Cardiac septum (tissue), 1 donor: ENCODE data around the gene ANKRD10. TPM values are rescaled to one million over a fixed set of nuclear protein-coding genes. Genes with fewer than 3 reads are reported as not detected.
"Not testable (repeated sequence)": the region's sequence is repeated elsewhere in the genome, so short reads cannot be mapped to it uniquely, and the experiment has no call there.

Source experiments
- DNase-seq: peaks from one replicate; pipeline ENCODE4 v3.0.0-alpha.2; 2020; ENCODE audit warnings: low spot score
- intact Hi-C: fragments of 100-400 bp; cut with DNase I; formaldehyde crosslinking; loops from one replicate; pipeline ENCODE4 v1.14.0; 2022
- total RNA-seq: library from RNA; stranded (reverse); fragmentation: NEBNext Ultra II Directional; extraction: Animal tissue kit (Norgen Biotek cat#: 25700); gene quantifications from one replicate; pipeline ENCODE4 v1.2.1, GENCODE V29; 2021
- donor health status: DM: no; HTN: no; CAD: no.

Gene ANKRD10
- total RNA-seq, 1 donor from 2014 or later: 84.4 TPM

DNA sequence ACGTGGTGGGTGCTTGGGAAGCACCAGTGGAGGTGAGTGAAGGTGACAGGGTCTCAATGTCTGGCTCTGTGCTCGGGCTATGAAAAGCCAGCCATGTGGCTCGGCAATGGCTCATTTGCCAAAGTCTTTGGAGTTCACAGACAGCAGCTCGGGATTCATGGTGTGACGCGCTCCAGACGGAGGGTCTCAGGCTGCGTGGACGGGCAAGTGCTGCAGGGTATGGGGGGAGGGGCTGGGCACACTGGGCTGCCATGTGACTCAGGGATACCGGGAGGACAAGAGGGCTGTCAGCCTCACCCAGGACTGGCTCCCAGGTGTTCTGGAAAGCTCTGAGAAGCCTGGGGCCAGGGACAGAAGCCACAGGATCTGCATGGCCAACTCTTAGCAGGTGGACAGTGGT lies 32.5 kb upstream of the ANKRD10 start:
- intact Hi-C loops, DNase-seq: not testable (repeated sequence)

- intact Hi-C loops: no loop called here
Measured at GRCh38 chr13:110945928-110946570, 31.2 kb upstream of the ANKRD10 start.

DNA sequence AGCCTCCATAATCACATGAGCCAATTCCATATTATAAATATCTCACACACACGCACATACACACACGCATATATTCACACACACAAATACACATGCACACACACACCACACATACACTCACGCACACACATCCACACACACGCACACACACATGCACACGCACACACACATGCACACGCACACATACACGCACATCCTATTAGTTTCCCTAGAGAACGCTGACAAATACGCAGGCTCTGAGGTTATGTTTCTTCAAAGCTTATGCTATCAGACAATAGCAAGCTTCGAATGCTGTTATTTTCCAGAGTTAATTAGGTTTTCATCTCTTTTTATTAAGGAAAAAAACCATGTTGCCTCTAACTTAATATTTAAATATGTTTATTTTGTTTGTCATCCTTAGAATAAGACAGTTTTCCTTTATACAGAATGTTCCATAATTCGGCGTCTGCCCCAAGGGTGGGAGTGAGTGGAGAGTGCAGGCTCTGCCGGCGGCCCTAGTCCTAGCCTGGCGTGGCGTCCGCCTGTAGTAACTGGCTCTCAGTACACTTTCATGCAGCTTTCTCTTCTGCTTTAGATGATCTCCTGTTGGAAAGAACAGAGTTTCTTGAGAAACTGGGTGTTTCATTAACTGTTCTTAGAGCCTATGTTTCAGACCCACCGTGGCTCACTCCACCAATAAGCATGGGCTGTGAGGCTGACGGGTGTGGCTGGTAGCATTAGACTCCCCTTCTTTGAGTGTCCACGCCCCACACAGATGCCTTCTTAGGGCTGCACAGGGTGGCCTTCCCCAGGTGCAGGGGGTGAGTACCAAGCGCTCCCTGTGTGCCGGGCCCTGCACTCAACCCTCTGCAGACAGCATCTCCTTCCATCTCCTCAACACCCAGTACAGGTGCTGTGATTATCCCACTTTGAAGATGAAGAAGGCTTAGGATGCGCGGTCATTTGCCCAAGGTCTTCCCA lies 30.4 kb upstream of the ANKRD10 start:
- intact Hi-C loops: loop anchor here (5.0 kb wide), 1 partner anchor 102 kb away; no protein-coding TSS in a partner anchor
- peak; percentile 70 for DNase-seq

More at GRCh38 chr13:110945928-110946570, 31.2 kb upstream of the ANKRD10 start:
- DNase-seq: no peak

DNA sequence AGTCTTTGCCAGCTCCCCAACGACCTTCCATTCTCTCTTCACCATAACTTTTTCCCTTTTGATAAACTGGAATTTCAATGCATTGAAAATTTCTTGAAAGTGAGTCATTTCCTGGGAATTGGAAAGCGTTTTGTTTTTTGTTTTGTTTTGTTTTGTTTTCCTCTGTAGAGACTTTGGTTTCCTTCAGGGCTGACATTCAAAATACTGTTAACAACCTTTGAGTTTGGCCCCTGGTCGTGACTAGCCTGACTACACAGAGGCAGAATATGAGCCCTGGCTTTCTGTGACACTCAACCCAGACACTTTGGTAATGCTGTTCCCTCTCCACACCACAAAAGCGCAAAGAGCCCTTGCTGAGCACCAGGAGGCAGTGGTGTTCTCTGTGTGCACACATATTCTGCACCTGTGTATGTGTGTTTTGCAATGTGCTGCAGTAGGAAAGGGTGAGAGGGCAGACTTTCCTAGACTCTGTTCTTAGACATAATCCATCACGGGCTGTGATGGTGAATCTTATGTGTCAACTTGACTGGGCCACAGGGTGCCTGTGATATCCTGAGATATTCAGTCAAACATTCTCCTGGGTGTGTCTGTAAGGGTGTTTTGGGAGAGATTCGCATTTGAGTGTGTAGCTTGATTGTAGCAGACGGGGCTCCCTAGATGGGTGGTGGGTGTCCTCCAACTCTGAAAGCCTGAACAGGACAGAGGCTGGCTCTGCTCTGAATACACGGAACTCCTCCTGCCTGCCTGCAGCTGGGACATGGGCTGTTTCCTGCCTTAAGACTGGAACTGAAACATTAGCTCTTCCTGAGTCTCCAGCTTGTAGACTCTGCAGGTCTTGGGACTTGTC lies 29.5 kb upstream of the ANKRD10 start:
- intact Hi-C loops: loop anchor here (5.0 kb wide), 1 partner anchor 103 kb away; no protein-coding TSS in a partner anchor
- peak; percentile 70 for DNase-seq

- intact Hi-C loops: loop anchor here (5.0 kb wide), 1 partner anchor 105 kb away; no protein-coding TSS in a partner anchor
- DNase-seq: no peak
Measured at GRCh38 chr13:110942248-110942981, 27.5 kb upstream of the ANKRD10 start.

GRCh38 chr13:110938662-110939421 lies 24.0 kb upstream of the ANKRD10 start:
- intact Hi-C loops: no loop called here
- no peak for DNase-seq

DNA sequence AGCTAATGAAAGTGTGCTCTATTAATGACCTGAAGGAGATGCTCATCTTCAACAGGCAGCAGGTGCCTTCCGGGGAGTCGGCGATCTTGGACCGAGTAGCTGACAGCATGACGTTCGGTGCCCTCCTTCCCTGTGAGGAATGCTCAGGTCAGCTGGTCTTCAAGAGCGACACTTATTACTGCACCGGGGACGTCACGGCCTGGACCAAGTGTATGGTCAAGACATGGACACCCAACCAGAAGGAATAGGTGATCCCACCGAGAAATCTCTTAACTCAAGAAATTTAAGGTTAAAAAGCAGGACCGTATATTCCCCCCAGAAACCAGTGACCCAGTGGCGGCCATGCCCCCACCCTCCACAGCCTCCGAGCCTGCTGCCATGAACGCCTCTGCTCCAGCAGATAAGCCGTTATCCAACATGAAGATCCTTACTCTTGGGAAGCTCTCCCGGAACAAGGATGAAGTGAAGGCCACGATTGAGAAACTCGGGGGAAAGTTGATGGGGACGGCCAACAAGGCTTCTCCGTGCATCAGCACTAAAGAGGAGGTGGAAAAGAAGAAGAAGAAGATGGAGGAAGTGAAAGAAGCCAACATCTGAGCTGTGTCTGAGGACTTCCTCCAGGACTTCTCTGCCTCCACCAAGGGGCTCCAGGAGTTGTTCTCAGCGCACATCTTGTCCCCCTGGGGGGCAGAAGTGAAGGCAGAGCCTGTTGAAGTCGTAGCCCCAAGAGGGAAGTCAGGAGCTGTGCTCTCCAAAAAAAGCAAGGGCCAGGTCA lies 22.8 kb upstream of the ANKRD10 start:
- intact Hi-C loops: no loop called here

GRCh38 chr13:110936519-110936918 lies 21.6 kb upstream of the ANKRD10 start:
- intact Hi-C loops: no loop called here
- no peak for DNase-seq

More for the DNA sequence above, 22.8 kb upstream of the ANKRD10 start:
- no peak for DNase-seq

DNA sequence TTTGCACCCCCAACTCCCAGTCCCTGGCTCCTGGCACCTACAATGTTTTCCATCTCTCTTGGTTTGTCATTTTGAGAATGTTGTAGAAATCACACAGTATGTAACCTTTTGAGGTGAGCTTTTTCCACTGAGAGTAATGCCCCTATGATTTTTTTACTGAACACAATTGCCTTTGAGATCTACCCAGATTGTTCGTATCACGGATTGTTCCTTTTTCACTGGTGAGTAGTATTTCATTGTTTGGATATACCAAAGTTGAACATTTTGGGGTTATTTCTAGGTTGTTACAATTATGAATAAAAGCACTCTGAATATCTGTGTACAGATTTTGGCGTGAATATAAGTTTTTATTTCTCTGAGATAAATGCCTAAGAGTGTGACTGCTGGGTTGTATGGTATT lies 17.7 kb upstream of the ANKRD10 start:
- DNase-seq: no peak
- intact Hi-C loops: no loop called here

- intact Hi-C loops: no loop called here
- no peak for DNase-seq
Measured at GRCh38 chr13:110929104-110929777, 14.4 kb upstream of the ANKRD10 start.

- intact Hi-C loops: no loop called here
- no peak for DNase-seq
Measured at GRCh38 chr13:110925023-110925612, 10.2 kb upstream of the ANKRD10 start.

- intact Hi-C loops: loop anchor here (5.0 kb wide), 1 partner anchor 108 kb away; no protein-coding TSS in a partner anchor
- DNase-seq: no peak
Measured at GRCh38 chr13:110924639-110924934, 9.7 kb upstream of the ANKRD10 start.

- DNase-seq: no peak
- intact Hi-C loops: loop anchor here (5.0 kb wide), 1 partner anchor 108 kb away; no protein-coding TSS in a partner anchor
Measured at GRCh38 chr13:110923777-110924638, 9.1 kb upstream of the ANKRD10 start.

- DNase-seq: no peak
- intact Hi-C loops: loop anchor here (5.0 kb wide), 1 partner anchor 109 kb away; no protein-coding TSS in a partner anchor
Measured at GRCh38 chr13:110923086-110923485, 8.2 kb upstream of the ANKRD10 start.

GRCh38 chr13:110922506-110922905 lies 7.6 kb upstream of the ANKRD10 start:
- intact Hi-C loops: loop anchor here (5.0 kb wide), 1 partner anchor 110 kb away; no protein-coding TSS in a partner anchor
- DNase-seq: no peak
